OCI-LY1 (cell line): ENCODE data around the gene PTPRM.

ENCODE experiments used
- CTCF ChIP-seq: fragments of 200-600 bp; sonication (generic), shearing (Covaris generic); IDR thresholded peaks from 2 replicates; pipeline ENCODE4 v1.5.1; 2017; ENCODE audit warnings: mild to moderate bottlenecking, antibody characterized with exemption, low read length, moderate library complexity, mixed read lengths
- EZH2 ChIP-seq: fragments of 200-600 bp; sonication (generic), shearing (Covaris generic); IDR thresholded peaks from 2 replicates; pipeline ENCODE4 v1.8.0; 2017; ENCODE audit warnings: borderline replicate concordance, mixed run types, mild to moderate bottlenecking, antibody characterized with exemption, low read length, moderate library complexity, mixed read lengths

- TF ChIP-seq CTCF (no peak), EZH2 (no peak)
These were observed 755.4 kb downstream of the PTPRM start for GRCh38 chr18:8322486-8322885.
